ENCODE data around the gene INPP5D. TPM values are rescaled to one million over a fixed set of nuclear protein-coding genes. Genes with fewer than 3 reads are reported as not detected.

Gene INPP5D
- total RNA-seq, 2 experiments from 2014 or later, result 157 to 163 TPM

- H3K4me1 Mint-ChIP-seq, result no peaks in the 10 kb centered on the region
- no peak overlapping the region for H3K4me3 Mint-ChIP-seq
- H3K27ac Mint-ChIP-seq, result no peak overlapping the region
- peaks cover under 1% of the 10 kb centered on the region for H3K27me3 Mint-ChIP-seq
- CTCF ChIA-PET, result no interaction called here
- peaks cover 3% of the 10 kb centered on the region for H3K9me3 Mint-ChIP-seq
- no peak for DNase-seq
- no peaks in the 10 kb centered on the region for H3K36me3 Mint-ChIP-seq (ENCODE audit: low read depth)
- POLR2A ChIA-PET, result no interaction called here
Measured at GRCh38 chr2:233037078-233037477, 23.1 kb upstream of the INPP5D start.

GRCh38 chr2:233039212-233039845 lies 20.8 kb upstream of the INPP5D start:
- Mint-ChIP-seq H3K36me3 (ENCODE audit: low read depth) (no peaks in the 10 kb centered on the region), H3K4me1 (no peaks in the 10 kb centered on the region), H3K9me3 (peaks cover 3% of the 10 kb centered on the region), H3K27ac (no peak overlapping the region), H3K27me3 (peaks cover 4% of the 10 kb centered on the region), H3K4me3 (no peak overlapping the region)
- ChIA-PET POLR2A (no interaction called here), CTCF (interaction anchor here (1.5 kb wide), 1 partner anchor 10 kb away, joined by 4 read pairs; no protein-coding TSS in a partner anchor)
- no peak for DNase-seq

- peaks cover 4% of the 10 kb centered on the region for H3K27me3 Mint-ChIP-seq
- no peak overlapping the region for H3K27ac Mint-ChIP-seq
- H3K4me3 Mint-ChIP-seq, result no peak overlapping the region
- peaks cover 3% of the 10 kb centered on the region for H3K9me3 Mint-ChIP-seq
- POLR2A ChIA-PET, result no interaction called here
- H3K36me3 Mint-ChIP-seq (ENCODE audit: low read depth), result no peaks in the 10 kb centered on the region
- CTCF ChIA-PET, result interaction anchor here (1.5 kb wide), 1 partner anchor 11 kb away, joined by 4 read pairs; no protein-coding TSS in a partner anchor
- DNase-seq, result no peak
- H3K4me1 Mint-ChIP-seq, result no peaks in the 10 kb centered on the region
Measured at GRCh38 chr2:233039846-233040530, 20.2 kb upstream of the INPP5D start.

- CTCF ChIA-PET, result interaction anchor here (1.3 to 1.5 kb wide), 2 partner anchors 12 to 13 kb away, joined by 4 to 6 read pairs; no protein-coding TSS in a partner anchor
- POLR2A ChIA-PET, result no interaction called here
- H3K27ac Mint-ChIP-seq, result no peak overlapping the region
- peaks cover 3% of the 10 kb centered on the region for H3K9me3 Mint-ChIP-seq
- no peaks in the 10 kb centered on the region for H3K36me3 Mint-ChIP-seq (ENCODE audit: low read depth)
- H3K4me3 Mint-ChIP-seq, result no peak overlapping the region
- H3K27me3 Mint-ChIP-seq, result peaks cover 4% of the 10 kb centered on the region
- H3K4me1 Mint-ChIP-seq, result no peaks in the 10 kb centered on the region
- DNase-seq, result no peak
Measured at GRCh38 chr2:233040571-233040970, 19.6 kb upstream of the INPP5D start.

- POLR2A ChIA-PET, result no interaction called here
Measured at GRCh38 chr2:233041722-233042323, 18.3 kb upstream of the INPP5D start.

GRCh38 chr2:233042549-233042948 lies 17.6 kb upstream of the INPP5D start:
- ChIA-PET CTCF (no interaction called here), POLR2A (no interaction called here)
- H3K4me1 Mint-ChIP-seq, result no peaks in the 10 kb centered on the region
- no peak overlapping the region for H3K4me3 Mint-ChIP-seq
- no peak for DNase-seq
- peaks cover 8% of the 10 kb centered on the region for H3K27me3 Mint-ChIP-seq
- no peaks in the 10 kb centered on the region for H3K36me3 Mint-ChIP-seq (ENCODE audit: low read depth)
- H3K9me3 Mint-ChIP-seq, result no peaks in the 10 kb centered on the region
- H3K27ac Mint-ChIP-seq, result no peak overlapping the region

More at GRCh38 chr2:233041722-233042323, 18.3 kb upstream of the INPP5D start:
- CTCF ChIA-PET, result interaction anchor here (0.6 to 1.3 kb wide), 3 partner anchors 11 to 436 kb away, joined by 3 to 6 read pairs (median 5); no protein-coding TSS in a partner anchor
- H3K4me3 Mint-ChIP-seq, result no peak overlapping the region
- no peak for DNase-seq
- no peaks in the 10 kb centered on the region for H3K9me3 Mint-ChIP-seq
- no peaks in the 10 kb centered on the region for H3K4me1 Mint-ChIP-seq
- no peaks in the 10 kb centered on the region for H3K36me3 Mint-ChIP-seq (ENCODE audit: low read depth)
- H3K27me3 Mint-ChIP-seq, result peaks cover 4% of the 10 kb centered on the region
- H3K27ac Mint-ChIP-seq, result no peak overlapping the region

- POLR2A ChIA-PET, result no interaction called here
- Mint-ChIP-seq H3K4me1 (no peaks in the 10 kb centered on the region), H3K27ac (no peak overlapping the region), H3K9me3 (no peaks in the 10 kb centered on the region), H3K27me3 (peaks cover 12% of the 10 kb centered on the region), H3K4me3 (no peak overlapping the region), H3K36me3 (ENCODE audit: low read depth) (no peaks in the 10 kb centered on the region)
- no peak for DNase-seq
- CTCF ChIA-PET, result interaction anchor here (1.5 to 3.4 kb wide), 2 partner anchors 9 to 15 kb away, joined by 4 to 19 read pairs; partner anchors contain the start of gene INPP5D
Measured at GRCh38 chr2:233044974-233045605, 15.1 kb upstream of the INPP5D start.

- ChIA-PET CTCF (interaction anchor here (0.6 kb wide), 1 partner anchor 363 kb away, joined by 5 read pairs; no protein-coding TSS in a partner anchor), POLR2A (interaction anchor here (3.1 kb wide), 1 partner anchor 13 kb away, joined by 14 read pairs; the partner anchor contains the start of gene INPP5D)
- Mint-ChIP-seq H3K27ac (no peak overlapping the region), H3K27me3 (peaks cover 18% of the 10 kb centered on the region), H3K4me3 (no peak overlapping the region), H3K36me3 (ENCODE audit: low read depth) (no peaks in the 10 kb centered on the region), H3K4me1 (no peaks in the 10 kb centered on the region), H3K9me3 (no peaks in the 10 kb centered on the region)
- DNase-seq, result no peak
Measured at GRCh38 chr2:233047206-233047605, 12.9 kb upstream of the INPP5D start.

GRCh38 chr2:233047667-233048066 lies 12.5 kb upstream of the INPP5D start:
- no peaks in the 10 kb centered on the region for H3K36me3 Mint-ChIP-seq (ENCODE audit: low read depth)
- POLR2A ChIA-PET, result interaction anchor here (3.1 kb wide), 1 partner anchor 13 kb away, joined by 14 read pairs; the partner anchor contains the start of gene INPP5D
- no peaks in the 10 kb centered on the region for H3K9me3 Mint-ChIP-seq
- peaks cover 16% of the 10 kb centered on the region for H3K27me3 Mint-ChIP-seq
- DNase-seq, result no peak
- no peaks in the 10 kb centered on the region for H3K4me1 Mint-ChIP-seq
- CTCF ChIA-PET, result interaction anchor here (0.6 kb wide), 1 partner anchor 362 kb away, joined by 5 read pairs; no protein-coding TSS in a partner anchor
- H3K4me3 Mint-ChIP-seq, result no peak overlapping the region
- H3K27ac Mint-ChIP-seq, result no peak overlapping the region

- Mint-ChIP-seq H3K4me1 (peaks cover under 1% of the 10 kb centered on the region), H3K4me3 (no peak overlapping the region), H3K27me3 (peaks cover 22% of the 10 kb centered on the region), H3K9me3 (no peaks in the 10 kb centered on the region), H3K36me3 (ENCODE audit: low read depth) (no peaks in the 10 kb centered on the region), H3K27ac (no peak overlapping the region)
- ChIA-PET CTCF (interaction anchor here (0.7 to 1.2 kb wide), 3 partner anchors 11 to 78 kb away, joined by 3 read pairs; partner anchors contain the start of gene INPP5D), POLR2A (interaction anchor here (3.1 kb wide), 1 partner anchor 12 kb away, joined by 14 read pairs; the partner anchor contains the start of gene INPP5D)
- DNase-seq, result no peak
Measured at GRCh38 chr2:233048569-233049193, 11.5 kb upstream of the INPP5D start.

- Mint-ChIP-seq H3K36me3 (ENCODE audit: low read depth) (no peaks in the 10 kb centered on the region), H3K9me3 (no peaks in the 10 kb centered on the region), H3K4me1 (peaks cover 6% of the 10 kb centered on the region), H3K27me3 (peaks cover 28% of the 10 kb centered on the region), H3K4me3 (no peak overlapping the region), H3K27ac (no peak overlapping the region)
- POLR2A ChIA-PET, result interaction anchor here (3.1 kb wide), 1 partner anchor 11 kb away, joined by 14 read pairs; the partner anchor contains the start of gene INPP5D
- DNase-seq, result no peak
- CTCF ChIA-PET, result interaction anchor here (0.7 to 1.2 kb wide), 3 partner anchors 10 to 77 kb away, joined by 3 read pairs; partner anchors contain the start of gene INPP5D
Measured at GRCh38 chr2:233049194-233049761, 10.9 kb upstream of the INPP5D start.
